ENCODE data around the gene OSCP1. TPM values are rescaled to one million over a fixed set of nuclear protein-coding genes. Genes with fewer than 3 reads are reported as not detected.

Gene OSCP1
- polyA plus RNA-seq, 1 of the 3 experiments (the other 2 are of a cell fraction) = 11.9 TPM

GRCh38 chr1:36417931-36418330 lies 32.3 kb downstream of the OSCP1 start:
- WGBS (ENCODE audit: low lambda C conversion rate) = 65% methylated on average over 3 of the region's 9 CpGs
- DNase-seq = no peak
- POLR2A ChIA-PET = interaction anchor here (0.7 kb wide), 1 partner anchor 76 kb away, joined by 3 read pairs; no protein-coding TSS in a partner anchor
- TF ChIP-seq USF2 (IDR thresholded peaks at IDR 0.05; ENCODE audit: borderline replicate concordance, low read depth, low read length) (no peak), GATA2 (CRISPR knock-in tag; IDR thresholded peaks at IDR 0.05) (no peak), SMC3 (IDR thresholded peaks at IDR 0.05; ENCODE audit: low read depth, low read length) (no peak), MXI1 (IDR thresholded peaks at IDR 0.05; ENCODE audit: low read depth, low read length) (no peak)
- no peak overlapping the region for H3K4me3 ChIP-seq (ENCODE audit: low read depth in 2 of 2, low read length in 1 of 2)
- no peaks in the 10 kb centered on the region for H3K9me2 ChIP-seq
- H3K4me2 ChIP-seq = no peak overlapping the region
- no peaks in the 10 kb centered on the region for H3K9me3 ChIP-seq
- peaks cover 4% of the 10 kb centered on the region for H3F3A ChIP-seq (replicated peaks; ENCODE audit: insufficient read depth)
- no peaks in the 10 kb centered on the region for H3K27me3 ChIP-seq (ENCODE audit: insufficient read depth)
- peaks cover 0 to 5% of the 10 kb centered on the region in 2 experiments; a peak in 2 of 4 replicates for H3K4me1 ChIP-seq (ENCODE audit: control insufficient read depth in 1 of 2, insufficient read depth in 2 of 2, low read depth in 1 of 2, low read length in 1 of 2)
- no peak overlapping the region for H3K9ac ChIP-seq
- CTCF ChIA-PET = interaction anchor here (1.0 to 5.3 kb wide), 3 partner anchors 49 to 283 kb away, joined by 3 to 31 read pairs (median 28); no protein-coding TSS in a partner anchor
- H3K79me2 ChIP-seq (ENCODE audit: insufficient read depth) = no peaks in the 10 kb centered on the region
- H2AFZ ChIP-seq (ENCODE audit: low read depth) = no peak overlapping the region
- peaks cover 0 to 14% of the 10 kb centered on the region in 2 experiments for H3K36me3 ChIP-seq (replicated peaks in 1 of 2; ENCODE audit: control insufficient read depth in 1 of 2, insufficient read depth in 2 of 2, low read length in 1 of 2)
- no peaks in the 10 kb centered on the region for H4K20me1 ChIP-seq (ENCODE audit: insufficient read depth)
- H3K27ac ChIP-seq (ENCODE audit: low read depth in 2 of 2, low read length in 1 of 2) = no peak overlapping the region

- no peak overlapping the region for H2AFZ ChIP-seq (ENCODE audit: low read depth)
- 96% methylated on average over 15 of the region's 15 CpGs for WGBS (ENCODE audit: low lambda C conversion rate)
- TF ChIP-seq USF1 (IDR thresholded peaks at IDR 0.05; ENCODE audit: borderline replicate concordance, low read depth) = no peak
- TF ChIP-seq USF2 (IDR thresholded peaks at IDR 0.05; ENCODE audit: borderline replicate concordance, low read depth, low read length) = no peak
- TF ChIP-seq MEF2A (IDR thresholded peaks at IDR 0.05; ENCODE audit: borderline replicate concordance, low read depth) = no peak
- TF ChIP-seq CTCF (IDR thresholded peaks at IDR 0.05) = no peak
- no peak for TF ChIP-seq GABPA (IDR thresholded peaks at IDR 0.05; ENCODE audit: low read depth)
- TF ChIP-seq SIN3A (IDR thresholded peaks at IDR 0.05; ENCODE audit: borderline replicate concordance, low read depth, low read length) = no peak
- no peak for TF ChIP-seq TAF1 (IDR thresholded peaks at IDR 0.05; ENCODE audit: borderline replicate concordance, low read depth, low read length)
- TF ChIP-seq FOXJ3 (CRISPR knock-in tag; IDR thresholded peaks at IDR 0.05) = no peak
- TF ChIP-seq TEAD4 (IDR thresholded peaks at IDR 0.05; ENCODE audit: borderline replicate concordance, insufficient read depth) = no peak
- no peak for TF ChIP-seq ZBTB33 (IDR thresholded peaks at IDR 0.05; ENCODE audit: borderline replicate concordance, low read depth)
- TF ChIP-seq MAX (IDR thresholded peaks at IDR 0.05; ENCODE audit: low read depth) = no peak
- no peak for TF ChIP-seq NRF1 (IDR thresholded peaks at IDR 0.05; ENCODE audit: low read depth, low read length)
- no peak for TF ChIP-seq TCF12 (IDR thresholded peaks at IDR 0.05)
- no peak for TF ChIP-seq SMC3 (IDR thresholded peaks at IDR 0.05; ENCODE audit: low read depth, low read length)
- TF ChIP-seq EP300 (IDR thresholded peaks at IDR 0.05; ENCODE audit: borderline replicate concordance in 1 of 2, low read depth in 1 of 2, low read length in 1 of 2) = no peak
- TF ChIP-seq YY1 (IDR thresholded peaks at IDR 0.05; ENCODE audit: low read depth) = no peak
Measured at GRCh38 chr1:36415661-36416326, 34.5 kb downstream of the OSCP1 start.

More at GRCh38 chr1:36415661-36416326, 34.5 kb downstream of the OSCP1 start:
- Histone ChIP-seq H3K4me2 (no peak overlapping the region), H3K27me3 (ENCODE audit: insufficient read depth) (no peaks in the 10 kb centered on the region), H3K36me3 (replicated peaks in 1 of 2; ENCODE audit: control insufficient read depth in 1 of 2, insufficient read depth in 2 of 2, low read length in 1 of 2) (no peaks in the 10 kb centered on the region), H3K9ac (no peak overlapping the region), H3K4me1 (ENCODE audit: control insufficient read depth in 1 of 2, insufficient read depth in 2 of 2, low read depth in 1 of 2, low read length in 1 of 2) (peaks cover 0 to 5% of the 10 kb centered on the region in 2 experiments; a peak in 1 of 4 replicates), H3K4me3 (ENCODE audit: low read depth in 2 of 2, low read length in 1 of 2) (no peak overlapping the region), H3K9me3 (no peaks in the 10 kb centered on the region), H3K79me2 (ENCODE audit: insufficient read depth) (no peaks in the 10 kb centered on the region), H4K20me1 (ENCODE audit: insufficient read depth) (no peaks in the 10 kb centered on the region), H3K9me2 (no peaks in the 10 kb centered on the region), H3K27ac (ENCODE audit: low read depth in 2 of 2, low read length in 1 of 2) (no peak overlapping the region), H3F3A (replicated peaks; ENCODE audit: insufficient read depth) (peaks cover 4% of the 10 kb centered on the region)
- ChIA-PET CTCF (interaction anchor here (0.6 kb wide), 1 partner anchor 49 kb away, joined by 3 read pairs; no protein-coding TSS in a partner anchor), POLR2A (no interaction called here)
- no peak for DNase-seq

Data from SK-N-SH (cell line).